GM12878 (cell line): ENCODE measurements around the gene WDFY1. TPM values are rescaled to one million over a fixed set of nuclear protein-coding genes. Genes with fewer than 3 reads are reported as not detected.

Source experiments
- ATAC-seq: fragments of 200-7000 bp; cut with Tn5 transposase; 3 replicates; pipeline ENCODE4 v1.9.1; 2020; ENCODE audit warnings: mild to moderate bottlenecking, moderate library complexity
- BruUV-seq: library from RNA; stranded (reverse); fragments of 400-500 nt; replicated peaks from 2 replicates; lab custom pipeline; 2021; lab: Mats Ljungman, UMichigan
- CTCF ChIA-PET: fragments of 300-600 bp; sonication (Branson Sonifier 250); formaldehyde crosslinking; extraction: SDS; loops from one replicate; lab custom pipeline; 2021; ENCODE audit warnings: inconsistent platforms; lab: Yijun Ruan, JAX
- POLR2A ChIA-PET: fragments of 350-600 bp; formaldehyde crosslinking; extraction: SDS; loops from one replicate; lab custom pipeline; 2021; ENCODE audit warnings: inconsistent platforms; lab: Charles Lee
- RAD21 ChIA-PET: fragments of 300-600 bp; sonication (Branson Sonifier 250); formaldehyde crosslinking; loops from one replicate; lab custom pipeline; 2023; ENCODE audit warnings: antibody characterized with exemption; ENCODE audit not compliant: unreplicated experiment; lab: Charles Lee
- SMC1A ChIA-PET: fragments of 300-600 bp; sonication (Branson Sonifier 250); formaldehyde crosslinking; loops from one replicate; lab custom pipeline; 2023; ENCODE audit not compliant: unreplicated experiment, uncharacterized antibody; lab: Charles Lee
- DNase-seq: peaks from one replicate; pipeline ENCODE4 v3.0.0-alpha.2; 2011; ENCODE audit warnings: low read depth, low spot score
- FAIRE-seq: peaks from 3 replicates; lab custom pipeline; 2011; peaks lifted over from hg19 to GRCh38; lab: Jason Lieb, UNC
- H2AFZ ChIP-seq: 2 replicates; pipeline ENCODE4 v1.6.0; 2011; ENCODE audit warnings: low read depth, low read length, control low read depth; ENCODE audit not compliant: control insufficient read depth
- H3K27ac ChIP-seq: 2 replicates; pipeline ENCODE4 v1.5.1; 2011; ENCODE audit warnings: control low read depth; ENCODE audit not compliant: control insufficient read depth, insufficient read depth
- H3K27me3 ChIP-seq, 2 experiments: replicated peaks in 1 of 2; 2 replicates each; pipeline versions ENCODE4 v1.6.0 to v1.6.1; 2011; ENCODE audit warnings: low read length in 1 of 2; ENCODE audit not compliant: control insufficient read depth in 2 of 2, insufficient read depth in 2 of 2
- H3K36me3 ChIP-seq, 2 experiments: 2 replicates each; pipeline ENCODE4 v1.5.1; 2011; ENCODE audit warnings: low read length in 1 of 2; ENCODE audit not compliant: control insufficient read depth in 2 of 2, insufficient read depth in 2 of 2
- H3K4me1 ChIP-seq: 2 replicates; pipeline ENCODE4 v1.6.1; 2011; ENCODE audit warnings: mild to moderate bottlenecking, low read length, moderate library complexity, mixed read lengths; ENCODE audit not compliant: control insufficient read depth, insufficient read depth
- H3K4me2 ChIP-seq: 2 replicates; pipeline ENCODE4 v1.6.0; 2011; ENCODE audit warnings: control low read depth; ENCODE audit not compliant: control insufficient read depth, insufficient read depth
- H3K4me3 ChIP-seq: fragments of 200-600 bp; sonication (generic); 2 replicates; pipeline ENCODE4 v1.5.1; 2016
- H3K79me2 ChIP-seq: 2 replicates; pipeline ENCODE4 v1.6.0; 2011; ENCODE audit warnings: low read length; ENCODE audit not compliant: control insufficient read depth, insufficient read depth
- H3K9ac ChIP-seq: 2 replicates; pipeline ENCODE4 v1.8.0; 2011; ENCODE audit warnings: low read length, control low read depth, mixed read lengths; ENCODE audit not compliant: control insufficient read depth, insufficient read depth
- H3K9me3 ChIP-seq: replicated peaks from 3 replicates; pipeline ENCODE4 v1.5.1; 2011; ENCODE audit warnings: mild to moderate bottlenecking, low read length; ENCODE audit not compliant: control insufficient read depth, insufficient read depth
- H4K20me1 ChIP-seq: 2 replicates; pipeline ENCODE4 v1.6.0; 2011; ENCODE audit not compliant: control insufficient read depth, insufficient read depth
- CEBPB ChIP-seq, 2 experiments: fragments of 150-350 bp in 1 of 2; IDR thresholded peaks; 2 replicates each; pipeline ENCODE4 v1.6.1; 2012 to 2014; ENCODE audit warnings: low read depth in 2 of 2, low read length in 2 of 2, borderline replicate concordance in 1 of 2, inconsistent platforms in 1 of 2
- CREB1 ChIP-seq: IDR thresholded peaks from 2 replicates; pipeline ENCODE4 v1.6.1; 2012; ENCODE audit warnings: low read depth, mild to moderate bottlenecking, inconsistent platforms
- CTCF ChIP-seq, 3 experiments: IDR thresholded peaks in 2 of 3; conservative IDR thresholded peaks in 1 of 3; 2 replicates each; pipeline ENCODE4 v1.5.1; 2011; ENCODE audit warnings: low read depth in 3 of 3, low read length in 3 of 3, mild to moderate bottlenecking in 3 of 3, control low read depth in 2 of 3, moderate library complexity in 2 of 3, inconsistent platforms in 1 of 3, mixed read lengths in 1 of 3; ENCODE audit not compliant: control insufficient read depth in 2 of 3, insufficient read depth in 1 of 3; ENCODE audit errors: extremely low read depth in 1 of 3
- E4F1 ChIP-seq: fragments of 450-650 bp; IDR thresholded peaks from 2 replicates; pipeline ENCODE4 v1.6.1; 2018; ENCODE audit warnings: borderline replicate concordance, mild to moderate bottlenecking; ENCODE audit not compliant: partially characterized antibody
- EGR1 ChIP-seq, 2 experiments: IDR thresholded peaks; 1 replicate in 1 of 2; 2 replicates in 1 of 2; pipeline ENCODE4 v1.6.1; 2011 to 2012; ENCODE audit warnings: low read depth in 2 of 2, low read length in 2 of 2, borderline replicate concordance in 1 of 2, mild to moderate bottlenecking in 1 of 2, moderate library complexity in 1 of 2
- IRF4 ChIP-seq: IDR thresholded peaks from 2 replicates; pipeline ENCODE4 v1.6.1; 2011; ENCODE audit warnings: low read depth, low read length
- IRF5 ChIP-seq: fragments of 450-650 bp; IDR thresholded peaks from 2 replicates; pipeline ENCODE4 v1.6.1; 2017; ENCODE audit warnings: borderline replicate concordance
- MYB ChIP-seq: fragments of 150-350 bp; IDR thresholded peaks from 2 replicates; pipeline ENCODE4 v1.6.1; 2014; ENCODE audit warnings: mild to moderate bottlenecking, low read depth, low read length, borderline replicate concordance
- PBX3 ChIP-seq: IDR thresholded peaks from 2 replicates; pipeline ENCODE4 v1.6.1; 2011; ENCODE audit warnings: mild to moderate bottlenecking, low read depth, low read length, moderate library complexity; ENCODE audit not compliant: insufficient replicate concordance
- RELB ChIP-seq: fragments of 450-650 bp; IDR thresholded peaks from 2 replicates; pipeline ENCODE4 v1.6.1; 2017; ENCODE audit warnings: low read depth, mild to moderate bottlenecking, moderate library complexity
- TARDBP ChIP-seq: IDR thresholded peaks from 2 replicates; pipeline ENCODE4 v1.6.1; 2016; ENCODE audit warnings: borderline replicate concordance
- WRNIP1 ChIP-seq: IDR thresholded peaks from 2 replicates; pipeline ENCODE4 v1.6.1; 2011; ENCODE audit warnings: low read depth, low read length, improper control_type of control experiment, borderline replicate concordance
- ZBED1 ChIP-seq: IDR thresholded peaks from 2 replicates; pipeline ENCODE4 v1.6.1; 2016; ENCODE audit warnings: borderline replicate concordance
- WGBS: methylation state at CpG from one replicate; pipeline ENCODE4 v1.1.6; 2016; ENCODE audit warnings: low lambda C conversion rate; ENCODE audit not compliant: insufficient replicate concordance, insufficient coverage; ENCODE audit errors: missing lambda C conversion rate; 5-methylcytosine and 5-hydroxymethylcytosine counted together
- in situ Hi-C: fragments of 300-500 bp; cut with MboI; formaldehyde crosslinking; loops from 9 replicates; pipeline ENCODE4 v1.14.3; 2018; ENCODE audit warnings: mixed read lengths
- intact Hi-C: fragments of 100-400 bp; cut with micrococcal nuclease; formaldehyde crosslinking; loops from one replicate; pipeline ENCODE4 v1.14.2; 2022; ENCODE audit not compliant: unreplicated experiment
- polyA plus RNA-seq, 11 experiments: library from polyadenylated mRNA; depleted of rRNA in 4 of 11; unstranded in 6 of 11; stranded (reverse) in 5 of 11; fragments of >200 nt; fragmentation: Nextera tagmentation in 4 of 11; fragmentation: Illumina TruSeq in 1 of 11; extraction: Ambion mirVana in 4 of 11; extraction: Trizol in 1 of 11; gene quantifications; 1 replicate in 1 of 11; 2 replicates in 10 of 11; pipeline versions ENCODE4 v1.2.1 to v1.2.3, GENCODE V29; 2011 to 2016; ENCODE audit warnings: inconsistent platforms in 2 of 11, missing spikeins in 2 of 11, low read depth in 1 of 11
- total RNA-seq, 4 experiments: library from RNA; depleted of rRNA in 3 of 4; stranded (reverse); fragments of >200 nt in 3 of 4; fragmentation: Illumina TruSeq in 1 of 4; extraction: Trizol in 1 of 4; gene quantifications; 2 replicates each; pipeline versions ENCODE4 v1.2.1 to v1.2.3, GENCODE V29; 2013 to 2021

Gene WDFY1
- total and polyA plus RNA-seq, 10 of the 15 experiments (the other 5 are each of a cell fraction or from before 2014, with no cell fraction given), result 2.9 to 28.1 (median 13.1) TPM

GRCh38 chr2:223971731-223972130, 26.6 kb upstream of the WDFY1 start:
- TF ChIP-seq CTCF (IDR thresholded peaks at IDR 0.05 in 2 of 3, conservative IDR thresholded peaks at IDR 0.05 in 1 of 3; ENCODE audit: control insufficient read depth in 2 of 3, extremely low read depth in 1 of 3, insufficient read depth in 1 of 3, low read depth in 3 of 3, low read length in 3 of 3) (no peak), E4F1 (no peak), IRF5 (no peak), RELB (no peak), EGR1 (IDR thresholded peaks at IDR 0.05; ENCODE audit: borderline replicate concordance in 1 of 2, low read depth in 2 of 2, low read length in 2 of 2) (no peak), MYB (no peak), TARDBP (no peak), ZBED1 (no peak), CEBPB (IDR thresholded peaks at IDR 0.05; ENCODE audit: borderline replicate concordance in 1 of 2, low read depth in 2 of 2, low read length in 2 of 2) (no peak), IRF4 (no peak), PBX3 (no peak), CREB1 (no peak), WRNIP1 (no peak)
- TF ChIP-seq, all 136 proteins: peak for 0
- H3K4me2 ChIP-seq, result no peak overlapping the region
- no peaks in the 10 kb centered on the region for H3K9me3 ChIP-seq
- H3K4me3 ChIP-seq, result no peak overlapping the region
- WGBS, result 83% methylated on average over 5 of the region's 5 CpGs
- in situ Hi-C loops, result no loop called here
- peaks cover 0 to 8% of the 10 kb centered on the region in 2 experiments; a peak in 2 of 4 replicates for H3K36me3 ChIP-seq
- H3K27me3 ChIP-seq, result no peaks in the 10 kb centered on the region
- no peak for DNase-seq
- no peak overlapping the region for H3K27ac ChIP-seq
- no peak for ATAC-seq
- SMC1A ChIA-PET, result interaction anchor here (0.8 to 5.4 kb wide), 10 partner anchors 11 to 564 kb away, joined by 3 to 74 read pairs (median 6); no protein-coding TSS in a partner anchor
- H2AFZ ChIP-seq, result no peak overlapping the region
- POLR2A ChIA-PET, result no interaction called here
- no peaks in the 10 kb centered on the region for H3K79me2 ChIP-seq
- CTCF ChIA-PET, result interaction anchor here (0.6 to 11.9 kb wide), 21 partner anchors 8 to 1000 kb away, joined by 3 to 187 read pairs (median 8); partner anchors contain the start of gene MRPL44
- no TSS peak for BruUV-seq
- FAIRE-seq, result no peak
- no peaks in the 10 kb centered on the region for H3K4me1 ChIP-seq
- H3K9ac ChIP-seq, result no peak overlapping the region
- RAD21 ChIA-PET, result interaction anchor here (0.6 to 5.3 kb wide), 6 partner anchors 14 to 809 kb away, joined by 3 to 82 read pairs (median 10); no protein-coding TSS in a partner anchor
- no peaks in the 10 kb centered on the region for H4K20me1 ChIP-seq
- intact Hi-C loops, result loop anchor here (5.0 to 10.0 kb wide), 3 partner anchors 396 to 803 kb away; no protein-coding TSS in a partner anchor
